ENCODE results near the gene ASXL1. TPM values are rescaled to one million over a fixed set of nuclear protein-coding genes. Genes with fewer than 3 reads are reported as not detected.

The ASXL1 gene
- total and polyA plus RNA-seq, 8 donors = 9.0 to 185 (median 61.7) TPM

DNA sequence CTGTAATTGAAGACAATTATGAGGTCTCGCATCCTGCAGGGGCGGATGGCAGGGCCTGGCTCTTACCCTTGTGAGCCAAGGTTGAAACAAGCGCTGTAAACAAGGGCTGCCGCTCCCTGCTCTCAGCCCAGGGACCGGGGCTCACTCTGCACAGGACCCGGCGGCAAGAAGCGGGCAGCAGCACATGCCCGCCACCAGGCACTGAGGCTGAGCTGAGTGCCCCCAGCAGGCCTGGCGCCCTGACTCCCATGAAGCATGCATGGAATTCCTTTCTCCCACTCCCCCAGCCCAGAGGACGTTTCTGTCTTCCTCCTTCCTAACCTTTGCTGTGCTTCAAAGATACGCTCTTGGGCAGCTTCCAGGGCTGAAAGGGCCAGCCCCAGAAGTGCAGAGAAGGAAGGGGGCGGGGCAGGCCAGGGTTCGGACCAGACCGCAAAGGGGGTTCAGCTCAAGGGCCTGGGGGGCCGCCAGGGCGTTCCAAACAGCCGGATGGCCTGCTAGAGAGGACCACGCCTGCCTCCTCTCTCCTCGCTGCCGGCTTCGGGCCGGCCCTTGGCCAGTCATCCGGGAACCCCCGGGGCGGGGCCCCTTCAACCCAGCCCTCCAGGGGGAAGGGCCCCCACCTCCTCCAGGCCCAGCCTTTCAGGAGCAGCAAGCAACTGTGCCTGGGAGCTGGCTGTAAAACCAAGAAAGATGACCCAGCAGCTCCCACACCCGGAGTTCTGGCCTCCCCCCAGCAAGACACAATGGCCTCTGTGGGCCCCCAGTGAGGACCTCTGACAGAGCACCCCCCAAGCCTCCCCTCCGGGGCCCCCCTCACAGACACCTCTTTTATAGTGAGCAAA lies 117.1 kb downstream of the ASXL1 start:
- Histone ChIP-seq H3K27me3 (no peaks in the 10 kb centered on the region), H3K9me3 (no peaks in the 10 kb centered on the region), H3K27ac (peak overlapping the region; percentile 81 to 85 (median 84)), H3K36me3 (peaks cover 0 to 33% (median 12%) of the 10 kb centered on the region in 4 donors), H3K4me3 (peak overlapping the region; percentile 27 to 41 (median 34)), H3K4me1 (peaks cover 80 to 100% (median 90%) of the 10 kb centered on the region in 4 donors)
- TF ChIP-seq POLR2A (IDR thresholded peaks at IDR 0.05) (no peak), EP300 (IDR thresholded peaks at IDR 0.05) (no peak), POLR2AphosphoS5 (IDR thresholded peaks at IDR 0.05) (peak in 2 of 3 donors; percentile 56 to 57)
- TF ChIP-seq, protein P1, sequence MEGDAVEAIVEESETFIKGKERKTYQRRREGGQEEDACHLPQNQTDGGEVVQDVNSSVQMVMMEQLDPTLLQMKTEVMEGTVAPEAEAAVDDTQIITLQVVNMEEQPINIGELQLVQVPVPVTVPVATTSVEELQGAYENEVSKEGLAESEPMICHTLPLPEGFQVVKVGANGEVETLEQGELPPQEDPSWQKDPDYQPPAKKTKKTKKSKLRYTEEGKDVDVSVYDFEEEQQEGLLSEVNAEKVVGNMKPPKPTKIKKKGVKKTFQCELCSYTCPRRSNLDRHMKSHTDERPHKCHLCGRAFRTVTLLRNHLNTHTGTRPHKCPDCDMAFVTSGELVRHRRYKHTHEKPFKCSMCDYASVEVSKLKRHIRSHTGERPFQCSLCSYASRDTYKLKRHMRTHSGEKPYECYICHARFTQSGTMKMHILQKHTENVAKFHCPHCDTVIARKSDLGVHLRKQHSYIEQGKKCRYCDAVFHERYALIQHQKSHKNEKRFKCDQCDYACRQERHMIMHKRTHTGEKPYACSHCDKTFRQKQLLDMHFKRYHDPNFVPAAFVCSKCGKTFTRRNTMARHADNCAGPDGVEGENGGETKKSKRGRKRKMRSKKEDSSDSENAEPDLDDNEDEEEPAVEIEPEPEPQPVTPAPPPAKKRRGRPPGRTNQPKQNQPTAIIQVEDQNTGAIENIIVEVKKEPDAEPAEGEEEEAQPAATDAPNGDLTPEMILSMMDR (IDR thresholded peaks at IDR 0.05) = no peak
- peak; percentile 90 to 97 for DNase-seq
- intact Hi-C loops (cut with DNase I; ENCODE audit: low total_unique reads) = no loop called here
- 2 to 18% (median 8%) methylated on average over 24 to 28 of the region's 28 CpGs for WGBS, 5 donors

DNA sequence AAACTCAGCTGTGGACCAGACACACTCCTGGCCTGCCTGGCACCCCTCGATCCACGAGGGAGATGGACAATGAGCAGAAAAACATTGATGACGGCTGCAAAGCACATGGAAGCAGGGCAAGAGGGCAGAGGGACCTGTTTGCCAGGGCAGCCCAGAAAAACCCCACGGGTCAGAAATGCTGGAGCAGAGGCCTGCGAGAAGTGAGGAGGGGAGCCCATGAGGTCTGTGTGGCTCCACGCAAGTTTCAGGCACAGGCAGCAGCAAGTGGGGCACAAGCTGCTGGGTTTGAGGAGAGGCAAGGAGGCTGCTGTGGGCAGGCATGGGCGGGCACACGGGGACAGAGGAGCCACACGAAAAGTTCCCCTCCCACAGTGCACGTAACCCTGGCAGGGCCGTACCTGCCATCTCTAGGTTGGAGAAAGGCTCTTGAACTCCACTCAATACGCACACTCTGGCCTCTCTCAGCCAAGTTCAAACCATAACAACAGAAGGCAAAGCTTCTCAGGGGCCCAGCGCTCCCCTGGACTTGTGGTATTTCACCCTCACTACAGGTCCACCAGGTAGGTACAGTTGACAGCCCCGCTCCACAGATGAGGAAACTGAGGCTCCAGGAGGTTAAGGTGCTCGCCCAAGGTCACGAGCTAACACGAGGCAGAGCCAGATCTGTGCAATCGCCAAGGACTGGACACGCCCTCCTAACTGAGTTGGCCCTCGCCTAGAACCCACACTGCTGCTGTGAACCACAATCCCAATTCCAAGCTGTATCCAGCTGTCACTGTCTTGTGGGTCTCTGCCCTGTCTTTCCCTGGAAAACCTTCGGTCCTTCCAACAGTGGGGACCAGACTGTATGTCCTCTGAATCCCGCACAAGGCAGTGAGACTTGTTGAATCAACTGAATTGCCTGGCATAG lies 118.8 kb downstream of the ASXL1 start:
- TF ChIP-seq POLR2A (IDR thresholded peaks at IDR 0.05) = no peak
- no peak for TF ChIP-seq EP300 (IDR thresholded peaks at IDR 0.05)
- TF ChIP-seq, protein P1 (IDR thresholded peaks at IDR 0.05) = no peak
- no peak for TF ChIP-seq POLR2AphosphoS5 (IDR thresholded peaks at IDR 0.05)
- 49 to 66% (median 59%) methylated on average over 22 of the region's 22 CpGs for WGBS, 5 donors
- H3K4me3 ChIP-seq = peak overlapping the region in 1 of 4 donors; percentile 10
- no peaks in the 10 kb centered on the region for H3K9me3 ChIP-seq
- peaks cover 90 to 100% (median 97%) of the 10 kb centered on the region in 4 donors for H3K4me1 ChIP-seq
- H3K27me3 ChIP-seq = no peaks in the 10 kb centered on the region
- DNase-seq = peak in 1 of 2 donors; percentile 39
- intact Hi-C loops (cut with DNase I; ENCODE audit: low total_unique reads) = no loop called here
- H3K27ac ChIP-seq = peak overlapping the region; percentile 81 to 85 (median 84)
- H3K36me3 ChIP-seq = peaks cover 0 to 18% (median 7%) of the 10 kb centered on the region in 4 donors

DNA sequence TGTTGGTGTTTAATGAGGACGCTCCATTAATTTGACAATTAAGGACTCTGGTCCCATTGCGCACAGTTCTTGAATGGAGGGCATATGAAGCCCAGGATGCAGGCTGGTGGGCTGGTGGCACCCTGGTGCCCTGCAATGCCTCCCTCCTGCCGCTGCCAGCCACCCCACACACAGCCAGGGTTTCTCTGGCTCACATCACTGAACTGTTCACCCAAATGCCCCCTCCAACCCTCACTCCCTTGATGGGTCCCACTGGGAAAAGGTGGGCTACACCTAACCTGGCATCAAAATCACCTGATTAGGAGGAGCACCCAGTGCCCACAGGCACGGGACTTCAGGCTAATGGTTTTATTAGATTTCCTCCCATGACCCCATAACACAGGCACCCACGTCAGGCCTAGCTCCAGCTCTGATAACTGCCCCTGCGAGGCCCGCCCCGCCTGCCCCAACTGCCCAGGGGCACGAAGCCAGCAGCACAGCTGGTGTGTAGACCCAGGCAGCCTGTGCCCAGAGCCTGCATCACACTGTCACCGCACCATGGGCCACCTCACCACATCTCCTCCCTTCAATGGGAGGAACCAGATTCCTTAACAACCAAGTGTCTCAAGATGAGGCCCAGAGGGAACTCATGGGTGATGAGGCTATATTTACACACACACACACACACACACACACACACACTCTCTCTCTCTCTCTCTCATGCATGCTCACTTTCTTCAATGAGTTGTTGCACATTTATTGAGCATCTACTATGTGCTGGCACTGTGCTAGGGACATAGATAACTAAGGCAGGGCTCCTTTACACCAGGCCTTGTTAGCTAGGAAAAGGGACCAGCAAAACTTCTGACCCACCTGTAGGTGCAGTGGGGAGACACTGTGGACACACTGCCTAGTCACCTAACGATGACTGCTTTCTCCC lies 119.7 kb downstream of the ASXL1 start:
- Histone ChIP-seq H3K36me3 (peaks cover 0 to 9% (median 0%) of the 10 kb centered on the region in 4 donors), H3K4me1 (peaks cover 86 to 100% (median 95%) of the 10 kb centered on the region in 4 donors), H3K4me3 (no peak overlapping the region), H3K27ac (peak overlapping the region; percentile 22 to 85 (median 83)), H3K9me3 (no peaks in the 10 kb centered on the region), H3K27me3 (no peaks in the 10 kb centered on the region)
- peak; percentile 21 to 75 for DNase-seq
- WGBS, 5 donors = 46 to 77% (median 59%) methylated on average over 10 to 11 of the region's 11 CpGs
- no peak for TF ChIP-seq EP300 (IDR thresholded peaks at IDR 0.05)
- no peak for TF ChIP-seq POLR2AphosphoS5 (IDR thresholded peaks at IDR 0.05)
- TF ChIP-seq POLR2A (IDR thresholded peaks at IDR 0.05) = no peak
- TF ChIP-seq, protein P1 (IDR thresholded peaks at IDR 0.05) = no peak
- intact Hi-C loops (cut with DNase I; ENCODE audit: low total_unique reads) = no loop called here

Measured in stomach (tissue), 9 donors.